WERI-Rb-1 (cell line): ENCODE measurements around the gene PRICKLE2.
A peak's percentile ranks its signal among the peaks of the same experiment; 100 is the strongest.

ENCODE experiments used
- DNase-seq: peaks from one replicate; pipeline ENCODE4 v3.0.0-alpha.2; 2020
- H3K27ac ChIP-seq: fragments of 250-450 bp; sonication (Bioruptor Pico); 2 replicates; pipeline ENCODE4 v1.5.1; 2020; ENCODE audit warnings: mild to moderate bottlenecking, moderate library complexity
- H3K27me3 ChIP-seq: fragments of 250-450 bp; sonication (Bioruptor Pico); 2 replicates; pipeline ENCODE4 v1.5.1; 2021; ENCODE audit warnings: mild to moderate bottlenecking, low read depth, moderate library complexity; ENCODE audit not compliant: insufficient read depth, severe bottlenecking
- H3K36me3 ChIP-seq: fragments of 250-450 bp; sonication (Bioruptor Pico); 2 replicates; pipeline ENCODE4 v1.5.1; 2020; ENCODE audit warnings: mild to moderate bottlenecking, moderate library complexity
- H3K4me3 ChIP-seq: 2 replicates; pipeline ENCODE4 v1.5.1; 2011; ENCODE audit warnings: low read depth, mild to moderate bottlenecking, control low read depth, low read length
- H3K9me3 ChIP-seq: fragments of 250-450 bp; sonication (Bioruptor Pico); 2 replicates; pipeline ENCODE4 v1.5.1; 2021; ENCODE audit warnings: mild to moderate bottlenecking, moderate library complexity; ENCODE audit not compliant: severe bottlenecking
- CTCF ChIP-seq: IDR thresholded peaks from 2 replicates; pipeline ENCODE4 v1.5.1; 2011; ENCODE audit warnings: low read depth, mild to moderate bottlenecking, control low read depth, inconsistent platforms, low read length

The PRICKLE2 gene

GRCh38 chr3:64103131-64103530 is 122.1 kb downstream of the PRICKLE2 start:
- no peak for DNase-seq
- Histone ChIP-seq H3K4me3 (no peak overlapping the region), H3K27me3 (no peaks in the 10 kb centered on the region), H3K27ac (peak overlapping the region; percentile 73), H3K36me3 (peaks cover 49% of the 10 kb centered on the region), H3K9me3 (no peaks in the 10 kb centered on the region)
- no peak for TF ChIP-seq CTCF

- DNase-seq, result no peak
- TF ChIP-seq CTCF, result no peak
- H3K27me3 ChIP-seq, result no peaks in the 10 kb centered on the region
- no peak overlapping the region for H3K4me3 ChIP-seq
- peaks cover 43% of the 10 kb centered on the region for H3K36me3 ChIP-seq
- H3K27ac ChIP-seq, result no peak overlapping the region
- H3K9me3 ChIP-seq, result no peaks in the 10 kb centered on the region
Measured at GRCh38 chr3:64102147-64102546, 123.1 kb downstream of the PRICKLE2 start.

GRCh38 chr3:64099316-64099715 is 126.0 kb downstream of the PRICKLE2 start:
- no peak for TF ChIP-seq CTCF
- H3K27ac ChIP-seq, result no peak overlapping the region

GRCh38 chr3:64098670-64099069 is 126.6 kb downstream of the PRICKLE2 start:
- Histone ChIP-seq H3K9me3 (no peaks in the 10 kb centered on the region), H3K4me3 (no peak overlapping the region), H3K27me3 (no peaks in the 10 kb centered on the region), H3K36me3 (peaks cover 41% of the 10 kb centered on the region), H3K27ac (no peak overlapping the region)
- no peak for TF ChIP-seq CTCF
- no peak for DNase-seq

More at GRCh38 chr3:64099316-64099715, 126.0 kb downstream of the PRICKLE2 start:
- Histone ChIP-seq H3K9me3 (no peaks in the 10 kb centered on the region), H3K36me3 (peaks cover 41% of the 10 kb centered on the region), H3K4me3 (no peak overlapping the region), H3K27me3 (no peaks in the 10 kb centered on the region)
- no peak for DNase-seq

GRCh38 chr3:64097920-64098319 is 127.3 kb downstream of the PRICKLE2 start:
- no peak for DNase-seq
- Histone ChIP-seq H3K9me3 (no peaks in the 10 kb centered on the region), H3K4me3 (no peak overlapping the region), H3K27ac (peak overlapping the region; percentile 46), H3K36me3 (peaks cover 41% of the 10 kb centered on the region), H3K27me3 (no peaks in the 10 kb centered on the region)
- TF ChIP-seq CTCF, result no peak

- peaks cover 33% of the 10 kb centered on the region for H3K36me3 ChIP-seq
- H3K4me3 ChIP-seq, result no peak overlapping the region
- no peak for TF ChIP-seq CTCF
- no peak for DNase-seq
- H3K27me3 ChIP-seq, result no peaks in the 10 kb centered on the region
- no peak overlapping the region for H3K27ac ChIP-seq
- no peaks in the 10 kb centered on the region for H3K9me3 ChIP-seq
Measured at GRCh38 chr3:64095802-64096201, 129.5 kb downstream of the PRICKLE2 start.
